ENCODE measurements around the gene ZC3H7A. TPM values are rescaled to one million over a fixed set of nuclear protein-coding genes. Genes with fewer than 3 reads are reported as not detected.
A peak's percentile ranks its signal among the peaks of the same experiment; 100 is the strongest.

Gene ZC3H7A
- total and polyA plus RNA-seq, 7 donors, result 11.7 to 69.6 (median 30.7) TPM

DNA sequence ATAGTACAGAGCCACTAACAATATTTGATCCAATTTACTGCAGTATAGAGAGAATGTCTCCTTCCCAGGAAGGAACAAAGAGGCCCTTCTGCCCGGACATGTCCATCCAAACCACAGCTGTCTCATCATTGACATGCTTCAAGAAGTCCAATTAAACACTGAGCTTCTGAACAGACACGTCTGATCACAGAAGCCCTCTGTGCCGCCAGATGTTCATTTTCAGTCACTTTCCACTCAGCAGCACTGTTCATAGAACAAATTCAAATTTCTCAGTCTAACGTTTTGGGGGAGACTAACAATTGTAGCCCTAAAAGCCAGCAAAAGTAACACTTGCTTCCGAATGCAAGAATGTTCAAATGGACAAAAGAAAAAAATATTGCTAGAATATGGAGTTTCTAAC lies 15.3 kb downstream of the ZC3H7A start:
- ATAC-seq (peak; percentile 26 to 46 (median 36)), DNase-seq (no peak)
- H3K4me3 ChIP-seq, result peak overlapping the region; percentile 33
- intact Hi-C loops (cut with DNase I), result loop anchor here in 1 of 2 donors (5.0 kb wide), 1 partner anchor 34 kb away; no protein-coding TSS in a partner anchor
- no peaks in the 10 kb centered on the region for H3K27me3 ChIP-seq (ENCODE audit: insufficient read depth in 3 of 3, low read length in 2 of 3)
- peaks cover 35% of the 10 kb centered on the region for H3K4me1 ChIP-seq
- no peaks in the 10 kb centered on the region for H3K9me3 ChIP-seq
- TF ChIP-seq, protein P1, sequence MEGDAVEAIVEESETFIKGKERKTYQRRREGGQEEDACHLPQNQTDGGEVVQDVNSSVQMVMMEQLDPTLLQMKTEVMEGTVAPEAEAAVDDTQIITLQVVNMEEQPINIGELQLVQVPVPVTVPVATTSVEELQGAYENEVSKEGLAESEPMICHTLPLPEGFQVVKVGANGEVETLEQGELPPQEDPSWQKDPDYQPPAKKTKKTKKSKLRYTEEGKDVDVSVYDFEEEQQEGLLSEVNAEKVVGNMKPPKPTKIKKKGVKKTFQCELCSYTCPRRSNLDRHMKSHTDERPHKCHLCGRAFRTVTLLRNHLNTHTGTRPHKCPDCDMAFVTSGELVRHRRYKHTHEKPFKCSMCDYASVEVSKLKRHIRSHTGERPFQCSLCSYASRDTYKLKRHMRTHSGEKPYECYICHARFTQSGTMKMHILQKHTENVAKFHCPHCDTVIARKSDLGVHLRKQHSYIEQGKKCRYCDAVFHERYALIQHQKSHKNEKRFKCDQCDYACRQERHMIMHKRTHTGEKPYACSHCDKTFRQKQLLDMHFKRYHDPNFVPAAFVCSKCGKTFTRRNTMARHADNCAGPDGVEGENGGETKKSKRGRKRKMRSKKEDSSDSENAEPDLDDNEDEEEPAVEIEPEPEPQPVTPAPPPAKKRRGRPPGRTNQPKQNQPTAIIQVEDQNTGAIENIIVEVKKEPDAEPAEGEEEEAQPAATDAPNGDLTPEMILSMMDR (IDR thresholded peaks at IDR 0.05), result no peak
- H3K36me3 ChIP-seq (ENCODE audit: insufficient read depth in 1 of 2, low read depth in 1 of 2), result peaks cover 0 to 45% of the 10 kb centered on the region in 2 donors
- peak overlapping the region; percentile 74 for H3K27ac ChIP-seq
- WGBS, 3 donors, result 36 to 50% (median 39%) methylated on average over 5 of the region's 5 CpGs

DNA sequence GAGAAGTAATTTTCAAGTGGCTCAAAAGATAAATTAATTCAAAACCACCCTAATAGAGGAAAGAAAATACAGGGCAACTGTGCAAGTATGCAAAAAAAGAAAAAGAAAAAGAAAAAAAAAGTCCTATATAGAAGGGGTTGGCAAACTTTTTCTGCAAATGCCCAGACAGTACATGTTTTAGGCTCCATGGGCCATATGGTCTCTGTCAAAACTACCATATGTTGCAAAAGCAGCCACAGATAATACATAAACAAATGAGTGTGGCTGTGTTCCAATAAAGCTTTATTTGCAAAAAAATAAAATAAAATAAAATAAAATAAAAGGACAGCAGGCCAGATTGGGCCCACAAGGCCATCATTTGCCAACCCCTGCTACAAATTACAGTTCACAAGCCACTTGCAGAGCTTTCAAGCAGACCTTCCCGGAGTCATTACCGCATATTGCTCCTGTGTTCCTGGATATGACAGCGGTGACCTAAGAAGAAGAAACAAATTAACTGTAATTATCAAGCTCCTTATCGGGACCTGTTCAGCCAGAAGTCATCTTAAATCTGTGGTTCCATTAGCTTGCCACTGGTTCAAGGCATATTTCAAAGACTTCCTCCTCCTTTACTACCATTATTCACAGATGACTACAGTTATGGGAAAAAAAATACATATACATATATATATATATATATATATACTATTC lies 15.9 kb downstream of the ZC3H7A start:
- H3K36me3 ChIP-seq (ENCODE audit: insufficient read depth in 1 of 2, low read depth in 1 of 2), result peaks cover 0 to 51% of the 10 kb centered on the region in 2 donors
- 71 to 84% (median 78%) methylated on average over 4 of the region's 4 CpGs for WGBS, 3 donors
- intact Hi-C loops (cut with DNase I), result loop anchor here in 1 of 2 donors (5.0 kb wide), 1 partner anchor 34 kb away; no protein-coding TSS in a partner anchor

DNA sequence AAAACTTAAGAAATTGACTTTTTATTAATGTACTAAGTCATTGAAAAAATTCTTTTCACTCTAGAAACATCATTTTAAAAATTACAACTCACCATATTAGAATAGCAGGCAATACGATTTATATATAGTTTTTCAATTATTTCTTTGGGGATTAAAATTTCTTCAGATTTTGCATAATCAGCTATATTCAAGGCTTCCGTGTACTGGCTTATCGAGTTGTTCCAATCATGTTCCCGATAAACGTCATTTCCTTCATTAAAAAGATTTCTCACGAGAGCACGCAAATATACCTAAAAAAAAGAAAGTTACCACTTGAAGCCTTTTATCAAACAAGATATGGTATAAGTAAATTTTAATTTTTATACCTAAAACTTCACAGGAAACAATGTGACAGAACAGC lies 18.0 kb downstream of the ZC3H7A start:
- H3K4me3 ChIP-seq, result no peak overlapping the region
- peaks cover 32% of the 10 kb centered on the region for H3K4me1 ChIP-seq
- H3K27me3 ChIP-seq (ENCODE audit: insufficient read depth in 3 of 3, low read length in 2 of 3), result no peaks in the 10 kb centered on the region
- ATAC-seq, result no peak
- no peak for DNase-seq
- no peaks in the 10 kb centered on the region for H3K9me3 ChIP-seq
- peaks cover 3 to 72% of the 10 kb centered on the region in 2 donors for H3K36me3 ChIP-seq (ENCODE audit: insufficient read depth in 1 of 2, low read depth in 1 of 2)
- WGBS, 3 donors, result 95 to 97% (median 96%) methylated on average over 7 of the region's 7 CpGs
- TF ChIP-seq, protein P1 (IDR thresholded peaks at IDR 0.05), result no peak
- H3K27ac ChIP-seq, result no peak overlapping the region
- intact Hi-C loops (cut with DNase I), result no loop called here

More for the DNA sequence above, 15.9 kb downstream of the ZC3H7A start:
- TF ChIP-seq, protein P1 (IDR thresholded peaks at IDR 0.05), result no peak
- Histone ChIP-seq H3K27ac (peak overlapping the region; percentile 74), H3K9me3 (no peaks in the 10 kb centered on the region), H3K4me1 (peaks cover 35% of the 10 kb centered on the region), H3K4me3 (no peak overlapping the region), H3K27me3 (ENCODE audit: insufficient read depth in 3 of 3, low read length in 2 of 3) (no peaks in the 10 kb centered on the region)
- no peak for DNase-seq
- no peak for ATAC-seq

DNA sequence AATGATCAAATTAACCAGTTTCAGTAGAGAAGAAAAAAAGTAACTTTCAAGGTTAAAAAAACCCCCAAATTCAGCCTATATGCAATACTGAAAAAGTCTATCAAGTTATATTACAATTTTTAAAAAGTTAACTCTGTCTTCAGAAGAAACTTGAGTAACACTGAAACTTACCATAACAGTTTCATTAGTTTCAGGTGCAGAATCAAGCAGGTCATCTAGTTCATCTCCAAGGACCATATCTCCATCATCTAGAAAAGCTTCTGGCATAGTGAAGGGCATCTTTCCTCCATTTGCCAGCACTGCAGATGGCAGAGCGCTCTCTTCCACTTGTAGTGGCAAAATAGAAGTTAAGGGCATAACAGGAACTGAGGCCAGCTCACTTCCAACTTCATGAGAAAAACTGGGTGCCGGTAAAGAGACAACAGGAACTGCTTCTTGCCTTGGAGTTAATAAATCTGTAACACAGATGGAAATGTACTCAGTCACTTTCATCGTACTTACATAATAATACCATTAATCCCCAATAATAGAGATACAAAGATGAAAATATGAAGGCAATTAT lies 22.9 kb downstream of the ZC3H7A start:
- peaks cover 7 to 100% of the 10 kb centered on the region in 2 donors for H3K36me3 ChIP-seq (ENCODE audit: insufficient read depth in 1 of 2, low read depth in 1 of 2)
- no peak overlapping the region for H3K27ac ChIP-seq
- WGBS, 3 donors, result 85 to 90% (median 89%) methylated on average over 3 of the region's 3 CpGs
- intact Hi-C loops (cut with DNase I), result loop anchor here in 1 of 2 donors (5.0 kb wide), 1 partner anchor 108 kb away; no protein-coding TSS in a partner anchor
- TF ChIP-seq, protein P1 (IDR thresholded peaks at IDR 0.05), result no peak
- H3K9me3 ChIP-seq, result no peaks in the 10 kb centered on the region
- DNase-seq (no peak), ATAC-seq (no peak)
- no peaks in the 10 kb centered on the region for H3K27me3 ChIP-seq (ENCODE audit: insufficient read depth in 3 of 3, low read length in 2 of 3)
- no peak overlapping the region for H3K4me3 ChIP-seq
- H3K4me1 ChIP-seq, result no peaks in the 10 kb centered on the region
